CD4-positive, alpha-beta T cell treated with Interleukin-12 subunit alpha and Interleukin-12 subunit beta, for 1 hour (primary cell): ENCODE measurements around the gene PRRC2A.

Source experiments
- DNase-seq: peaks from one replicate; pipeline ENCODE4 v3.0.0-alpha.2; 2020

The PRRC2A gene

GRCh38 chr6:31654574-31655348 lies 34.2 kb downstream of the PRRC2A start:
- no peak for DNase-seq

- no peak for DNase-seq
Observed at GRCh38 chr6:31655349-31656237, 35.1 kb downstream of the PRRC2A start, which contains the start of gene APOM. Gene APOM (plus strand): TSS chr6:31655894. CDS start chr6:31655967, 73 bp downstream.

- peak; percentile 42 for DNase-seq
Observed at GRCh38 chr6:31657406-31658157, 37.1 kb downstream of the PRRC2A start.

- no peak for DNase-seq
Observed at GRCh38 chr6:31658158-31658688, 37.7 kb downstream of the PRRC2A start.

GRCh38 chr6:31658983-31659648 lies 38.6 kb downstream of the PRRC2A start:
- DNase-seq = no peak

- peak; percentile 43 for DNase-seq
Observed at GRCh38 chr6:31659649-31660380, 39.3 kb downstream of the PRRC2A start.

- peak; percentile 81 for DNase-seq
Observed at GRCh38 chr6:31660381-31661261, 40.1 kb downstream of the PRRC2A start, which contains the start of gene C6orf47. Gene C6orf47 (minus strand): TSS chr6:31660778. CDS start chr6:31659947, 831 bp downstream.

- DNase-seq = no peak
Observed at GRCh38 chr6:31661262-31662123, 41.0 kb downstream of the PRRC2A start.

GRCh38 chr6:31662124-31662723 lies 41.7 kb downstream of the PRRC2A start:
- no peak for DNase-seq

GRCh38 chr6:31663126-31663960 lies 42.8 kb downstream of the PRRC2A start:
- no peak for DNase-seq

GRCh38 chr6:31663961-31664789 lies 43.7 kb downstream of the PRRC2A start:
- no peak for DNase-seq

- peak; percentile 93 for DNase-seq
Observed at GRCh38 chr6:31664790-31665500, 44.4 kb downstream of the PRRC2A start, which contains the start of gene GPANK1. Gene GPANK1 (minus strand): TSS chr6:31664997. CDS start chr6:31664478, 519 bp downstream.

- DNase-seq = peak; percentile 98
Observed at GRCh38 chr6:31665501-31666336, 45.2 kb downstream of the PRRC2A start, which contains the start of gene CSNK2B. Gene CSNK2B (plus strand): TSS chr6:31666080. CDS start chr6:31666832, 752 bp downstream.

GRCh38 chr6:31666337-31666965 lies 45.9 kb downstream of the PRRC2A start:
- no peak for DNase-seq
